NOMO-1 treated with dmso at 0.1 percent for 144 hours (cell line): ENCODE results near the gene ESRRG.
A peak's percentile ranks its signal among the peaks of the same experiment; 100 is the strongest.

Source experiments
- DNase-seq: peaks from one replicate; lab custom pipeline; 2025; ENCODE audit not compliant: unreplicated experiment; lab: John Stamatoyannopoulos, UW

Gene ESRRG

DNA sequence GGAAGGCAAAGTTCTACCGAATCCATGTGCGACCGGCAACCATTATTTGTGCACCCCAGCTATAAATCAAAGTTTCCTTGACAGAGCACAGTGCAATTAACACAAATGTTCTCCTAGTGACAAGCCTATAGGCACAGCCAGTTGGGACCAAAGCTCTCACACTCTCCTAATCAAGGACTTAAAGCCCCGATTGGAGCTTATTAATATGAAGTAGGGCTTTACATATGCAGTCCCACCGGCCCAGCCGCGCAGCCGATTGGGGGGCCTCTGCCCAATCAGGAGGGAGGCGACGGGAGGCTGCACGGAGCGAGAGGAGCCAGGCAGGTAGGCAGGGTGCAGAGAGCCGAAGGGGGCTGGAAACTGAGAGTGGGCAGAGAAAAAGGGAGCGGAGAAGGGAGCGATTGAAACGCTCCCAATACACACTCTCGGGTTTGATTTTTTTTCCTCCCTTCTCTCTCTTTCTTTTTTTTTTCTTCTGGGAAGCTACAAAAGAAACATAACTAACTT lies at the start of gene ESRRG:
ESRRG (minus strand) TSS at position 156 of the 507 bp plus-strand sequence; CDS start at position 26, 130 bp downstream.
- DNase-seq = no peak

GRCh38 chr1:216771922-216772321 lies 48.7 kb upstream of the ESRRG start:
- no peak for DNase-seq

- DNase-seq = no peak
Measured at GRCh38 chr1:216766633-216767327, 43.6 kb upstream of the ESRRG start.

- DNase-seq = no peak
Measured at GRCh38 chr1:216765346-216766300, 42.4 kb upstream of the ESRRG start.

- no peak for DNase-seq
Measured at GRCh38 chr1:216758161-216758560, 34.9 kb upstream of the ESRRG start.

- DNase-seq = no peak
Measured at GRCh38 chr1:216757110-216757509, 33.9 kb upstream of the ESRRG start.

DNA sequence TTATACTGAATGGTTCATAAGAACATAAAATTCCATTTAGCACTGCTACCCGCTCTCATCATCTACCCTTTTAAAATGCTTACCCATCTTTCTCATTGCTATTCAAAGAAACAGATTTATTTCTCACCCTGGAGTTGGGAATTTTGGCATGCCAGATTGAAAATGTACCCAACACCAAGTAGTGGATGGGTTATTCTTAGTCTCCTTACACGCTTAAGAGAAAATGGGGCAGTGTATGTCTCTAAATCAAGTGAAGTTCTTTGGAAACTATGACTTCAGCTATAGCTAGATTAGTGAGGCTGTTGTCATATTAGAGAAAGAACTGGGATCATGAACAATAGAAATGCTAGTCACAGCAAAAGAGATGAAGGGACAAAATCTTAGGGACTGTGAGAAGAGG lies 27.7 kb upstream of the ESRRG start:
- DNase-seq = no peak

DNA sequence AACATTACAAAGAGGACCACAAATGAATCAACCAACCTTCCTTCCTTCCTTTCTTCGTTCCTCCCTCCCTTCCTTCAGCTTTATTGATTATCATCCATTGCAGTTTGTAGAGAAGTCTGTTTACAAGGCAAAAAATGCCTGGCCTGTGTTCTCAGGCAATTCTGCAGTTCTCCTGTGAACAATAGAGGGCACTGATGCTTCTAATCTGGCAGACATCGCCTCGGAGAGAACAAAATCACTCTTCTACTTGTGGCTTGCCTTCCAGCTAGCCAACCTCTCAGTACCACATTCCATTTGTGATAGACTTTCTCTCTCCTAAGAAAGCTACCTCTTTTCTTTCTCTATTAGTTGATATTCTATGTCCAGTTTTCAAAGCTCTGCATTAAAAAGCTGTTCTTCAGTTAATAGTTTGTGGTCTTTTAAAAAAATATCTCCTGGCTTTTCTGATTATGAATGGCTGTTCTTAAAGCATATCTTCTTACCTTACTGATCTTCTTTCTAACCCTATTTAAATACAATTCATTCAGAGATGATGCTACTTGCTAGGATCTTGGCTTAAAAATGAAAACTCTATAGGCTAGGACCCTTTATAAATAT lies 26.9 kb upstream of the ESRRG start:
- peak; percentile 2 for DNase-seq

- no peak for DNase-seq
Measured at GRCh38 chr1:216749232-216749631, 26.0 kb upstream of the ESRRG start.

GRCh38 chr1:216742625-216743024 lies 19.4 kb upstream of the ESRRG start:
- no peak for DNase-seq

DNA sequence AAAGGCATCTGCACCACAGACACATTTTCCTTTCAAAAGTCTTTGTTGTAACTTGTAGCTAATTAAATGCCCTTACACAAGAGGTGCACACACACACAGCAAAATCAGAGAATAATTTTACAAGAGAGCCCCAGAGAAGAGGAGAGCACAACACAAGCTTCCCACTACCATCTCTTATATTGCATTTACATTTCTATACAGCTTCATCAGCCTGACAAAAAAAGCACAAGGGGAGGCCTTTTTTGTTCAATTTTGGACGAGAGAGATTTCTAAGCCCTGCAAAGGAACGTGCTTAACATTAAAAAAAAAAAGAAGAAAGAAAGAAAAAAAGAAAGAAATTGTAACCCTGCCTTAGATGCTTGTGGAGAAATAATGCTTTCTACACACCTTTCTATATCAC lies 17.1 kb upstream of the ESRRG start:
- no peak for DNase-seq

GRCh38 chr1:216739793-216740192 lies 16.6 kb upstream of the ESRRG start:
- no peak for DNase-seq

DNA sequence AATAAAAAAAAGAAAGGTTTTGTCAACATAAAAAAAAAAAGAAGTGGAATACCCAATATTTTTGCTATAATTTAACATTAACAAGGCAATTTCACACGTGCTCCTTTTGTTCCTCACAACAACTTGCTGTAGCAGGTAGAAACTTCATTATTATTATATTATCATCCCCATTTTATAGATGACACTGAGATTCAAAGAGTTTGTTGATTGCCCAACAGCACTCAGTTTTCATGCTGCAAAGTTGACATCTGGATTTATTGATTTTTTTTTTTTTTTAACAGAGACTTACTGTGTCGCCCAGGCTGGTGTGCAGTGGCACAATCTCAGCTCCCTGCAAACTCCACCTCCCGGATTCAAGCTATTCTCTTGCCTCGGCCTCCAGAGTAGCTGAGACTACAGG lies 8.9 kb upstream of the ESRRG start:
- no peak for DNase-seq

GRCh38 chr1:216731562-216731961 lies 8.3 kb upstream of the ESRRG start:
- no peak for DNase-seq

DNA sequence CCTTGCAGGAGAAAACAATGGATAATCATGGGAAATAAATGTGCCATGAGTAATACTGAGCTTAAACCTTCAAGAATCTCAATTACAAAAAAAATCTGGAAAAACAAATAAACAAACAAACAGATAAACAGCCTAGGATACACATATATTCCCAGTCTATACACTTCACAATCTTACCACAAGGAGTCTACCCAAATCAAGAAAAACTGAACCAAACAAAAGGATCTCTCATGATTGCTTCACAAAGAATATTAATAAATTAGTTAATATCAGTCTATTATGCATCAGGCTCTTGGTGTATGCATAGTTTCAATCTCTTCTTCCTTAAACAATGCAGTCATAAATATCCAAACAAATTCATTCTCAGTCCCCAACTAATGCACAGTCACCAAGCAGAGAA lies 3.2 kb upstream of the ESRRG start:
- no peak for DNase-seq

DNA sequence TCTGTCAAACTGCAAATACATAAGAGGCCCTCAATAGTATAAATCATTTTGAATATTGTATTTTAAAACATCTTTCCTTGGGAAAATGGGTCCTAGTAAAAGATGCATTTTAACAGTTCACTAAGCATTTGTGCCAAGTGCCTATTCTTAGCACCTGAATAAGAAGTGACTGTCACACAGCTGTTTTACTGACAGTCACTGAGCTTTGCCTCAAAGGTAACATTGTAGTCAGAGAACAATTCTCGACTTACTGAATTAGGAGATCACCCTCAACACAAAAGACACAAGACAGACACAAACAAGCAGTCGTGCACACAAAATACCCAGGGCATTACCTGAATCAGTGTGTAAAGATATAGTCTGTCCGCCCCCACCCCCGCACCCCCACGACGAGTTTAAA lies 408 bp downstream of the ESRRG start:
- DNase-seq = no peak

DNA sequence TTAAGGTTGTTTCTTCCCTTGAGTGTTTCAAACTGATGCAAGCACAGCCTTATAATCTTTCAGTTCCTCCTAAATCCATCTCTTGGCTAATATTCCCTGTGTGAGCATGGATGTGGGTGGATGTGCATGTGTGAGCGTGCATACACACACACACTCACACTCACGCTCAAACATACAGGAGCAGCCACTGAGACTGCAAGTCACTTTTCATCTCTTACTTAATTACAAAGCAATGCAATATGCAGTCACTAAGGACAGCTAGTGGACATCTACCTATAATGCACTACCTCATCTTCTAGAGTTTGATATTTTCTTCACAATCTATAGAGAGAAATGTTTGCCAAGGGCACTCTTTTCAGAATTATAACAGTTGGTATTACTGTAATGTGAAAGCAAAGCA lies 1.4 kb downstream of the ESRRG start:
- DNase-seq = no peak

GRCh38 chr1:216721062-216721461 lies 2.2 kb downstream of the ESRRG start:
- DNase-seq = no peak

- DNase-seq = no peak
Measured at GRCh38 chr1:216711712-216712111, 11.5 kb downstream of the ESRRG start.

GRCh38 chr1:216710598-216711333 lies 12.5 kb downstream of the ESRRG start:
- DNase-seq = no peak

- no peak for DNase-seq
Measured at GRCh38 chr1:216710055-216710454, 13.2 kb downstream of the ESRRG start.
